ENCODE data around the gene ZC3H18.

ZC3H18 gene

DNA sequence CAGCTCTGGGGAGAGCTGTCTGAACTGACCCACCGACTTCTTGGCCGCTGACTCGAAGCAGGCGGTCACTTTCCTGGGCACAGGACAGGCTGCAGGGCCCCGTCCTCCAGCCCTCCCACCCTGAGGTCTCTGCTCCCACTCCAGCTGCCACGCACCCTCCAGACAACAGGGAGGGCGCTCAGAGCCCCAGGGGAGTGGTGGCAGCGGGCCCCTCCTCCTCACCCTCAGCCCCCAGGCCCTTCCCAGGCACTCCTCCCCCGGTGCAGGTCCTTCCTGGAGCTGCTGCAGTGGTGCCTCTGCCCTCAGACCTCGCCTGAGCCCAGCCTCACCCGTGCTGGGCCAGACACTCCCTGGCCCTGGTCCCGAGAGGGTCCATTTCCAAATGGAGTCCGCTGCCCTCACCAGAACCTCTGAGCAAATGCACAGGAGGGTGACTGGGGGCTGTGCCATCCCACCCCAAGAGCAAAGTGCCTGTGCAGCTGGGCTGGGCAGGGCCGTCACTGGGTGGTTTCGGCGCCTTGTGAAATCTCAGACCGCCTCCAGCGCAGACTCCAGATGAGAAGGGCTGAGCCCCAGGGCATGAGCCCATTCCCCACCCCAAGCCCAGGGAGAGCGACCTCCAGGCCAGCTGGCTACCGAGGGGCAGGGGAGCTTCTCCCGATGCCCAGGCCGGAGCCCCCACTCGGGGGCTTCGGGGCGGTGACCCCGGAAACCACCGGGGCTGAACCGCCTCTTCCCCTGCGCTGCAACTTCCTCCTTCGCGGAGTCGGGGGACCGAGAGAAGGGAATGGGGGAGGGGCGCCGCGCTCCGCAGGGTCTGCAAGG lies 79.9 kb downstream of the ZC3H18 start:
- Mint-ChIP-seq H3K27me3 (no peaks in the 10 kb centered on the region), H3K4me3 (peak overlapping the region; percentile 90 to 91), H3K4me1 (peaks cover 57% of the 10 kb centered on the region), H3K9me3 (no peaks in the 10 kb centered on the region), H3K27ac (peak overlapping the region in 1 of 2 donors; percentile 78)
- ATAC-seq = no peak
- DNase-seq = peak; percentile 44 to 46

- H3K4me1 Mint-ChIP-seq = peaks cover 51% of the 10 kb centered on the region
- H3K27ac Mint-ChIP-seq = peak within 1 kb of the TSS; percentile 95 to 98
- peak; percentile 92 for DNase-seq
- no peaks in the 10 kb centered on the region for H3K27me3 Mint-ChIP-seq
- no peaks in the 10 kb centered on the region for H3K9me3 Mint-ChIP-seq
- peak; percentile 90 for ATAC-seq
- H3K4me3 Mint-ChIP-seq = peak within 1 kb of the TSS; percentile 90 to 91
These were observed 80.6 kb downstream of the ZC3H18 start, which contains the start of gene CYBA for GRCh38 chr16:88650749-88651275. CYBA (minus strand) TSS chr16:88651053; CDS start chr16:88651013, 40 bp downstream.

DNA sequence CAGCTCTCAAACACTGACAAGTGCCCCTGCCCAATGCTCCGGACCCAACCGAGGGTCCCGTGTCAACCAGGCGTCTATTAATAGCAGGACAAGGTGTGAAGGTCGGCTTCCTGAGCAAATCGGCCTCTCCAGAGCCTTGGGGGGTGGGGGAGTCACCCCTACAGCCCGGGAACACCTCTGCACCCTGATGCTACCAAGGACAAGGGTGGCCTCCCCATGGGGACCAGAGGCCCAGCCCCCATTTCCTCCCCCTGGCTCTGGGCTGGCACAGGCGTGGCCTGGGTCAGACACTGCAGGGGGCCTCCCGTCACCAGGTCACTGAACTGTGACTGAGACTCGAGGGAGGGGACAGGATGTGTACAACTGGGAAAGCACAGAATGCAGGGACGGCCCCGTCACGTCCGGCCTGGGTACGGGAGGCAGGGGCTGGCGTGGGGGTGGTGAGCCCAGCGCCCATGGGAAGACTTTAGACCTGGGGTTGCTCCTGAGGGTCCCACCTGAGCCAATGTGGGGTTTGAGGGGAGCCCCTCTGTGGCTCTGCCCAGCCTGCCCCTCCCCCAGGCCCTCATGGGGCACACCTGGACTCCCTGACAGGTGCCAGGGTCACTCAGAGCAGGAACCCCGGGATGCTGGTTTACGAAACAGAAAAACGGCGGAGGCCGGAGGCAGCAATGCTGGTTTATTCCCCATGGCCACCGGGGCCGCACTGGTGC lies 81.2 kb downstream of the ZC3H18 start:
- ATAC-seq (peak; percentile 93), DNase-seq (peak; percentile 88 to 95)
- H3K4me3 Mint-ChIP-seq = peak overlapping the region; percentile 90 to 91
- peaks cover 44% of the 10 kb centered on the region for H3K4me1 Mint-ChIP-seq
- peak overlapping the region; percentile 95 to 98 for H3K27ac Mint-ChIP-seq
- H3K27me3 Mint-ChIP-seq = no peaks in the 10 kb centered on the region
- no peaks in the 10 kb centered on the region for H3K9me3 Mint-ChIP-seq

- H3K4me1 Mint-ChIP-seq = peaks cover 42% of the 10 kb centered on the region
- H3K9me3 Mint-ChIP-seq = no peaks in the 10 kb centered on the region
- peak overlapping the region in 1 of 2 donors; percentile 90 for H3K4me3 Mint-ChIP-seq
- H3K27ac Mint-ChIP-seq = peak overlapping the region; percentile 93 to 95
- ATAC-seq = no peak
- no peaks in the 10 kb centered on the region for H3K27me3 Mint-ChIP-seq
- no peak for DNase-seq
These were observed 82.0 kb downstream of the ZC3H18 start for GRCh38 chr16:88651989-88652761.

DNA sequence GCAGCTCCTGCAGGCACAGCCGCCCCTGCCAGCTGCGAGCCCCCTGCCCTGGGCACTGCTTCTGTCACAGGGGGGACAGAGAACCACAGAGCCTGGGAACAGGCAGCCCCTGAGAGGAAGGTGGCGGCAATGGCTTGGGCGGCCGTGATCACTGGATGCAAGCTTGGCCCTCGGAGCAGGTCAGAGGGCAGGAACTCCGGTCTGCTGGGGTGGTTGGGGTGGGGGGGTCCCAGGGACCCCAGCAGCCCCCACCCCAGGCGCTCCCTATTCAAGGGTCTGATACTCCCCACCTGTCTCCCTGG lies 82.5 kb downstream of the ZC3H18 start:
- Mint-ChIP-seq H3K27me3 (no peaks in the 10 kb centered on the region), H3K9me3 (no peaks in the 10 kb centered on the region), H3K27ac (no peak overlapping the region), H3K4me1 (peaks cover 37% of the 10 kb centered on the region), H3K4me3 (no peak overlapping the region)
- DNase-seq (no peak), ATAC-seq (no peak)

DNA sequence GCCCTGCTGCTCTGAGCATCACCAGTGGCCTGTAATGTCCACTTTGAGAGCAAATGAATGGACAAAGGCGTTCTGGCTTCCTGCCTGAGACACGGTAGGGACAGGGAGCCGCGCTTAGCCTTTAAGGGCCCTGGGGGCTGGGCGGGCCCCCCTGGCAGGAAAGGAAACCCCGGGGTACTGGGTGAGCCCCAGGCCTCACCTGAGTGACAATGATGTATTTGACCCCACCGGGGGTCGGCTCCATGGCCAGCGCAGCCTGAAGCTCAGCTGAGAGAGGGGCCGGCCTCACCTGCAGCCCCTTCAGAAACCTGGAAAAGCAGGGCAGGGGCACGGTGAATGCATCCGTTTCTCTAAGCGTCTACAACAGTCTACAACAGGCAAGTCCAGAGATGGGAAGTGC lies 82.9 kb downstream of the ZC3H18 start:
- no peak for ATAC-seq
- Mint-ChIP-seq H3K9me3 (no peaks in the 10 kb centered on the region), H3K27ac (no peak overlapping the region), H3K27me3 (no peaks in the 10 kb centered on the region), H3K4me3 (no peak overlapping the region), H3K4me1 (peaks cover 33% of the 10 kb centered on the region)
- DNase-seq = no peak

GRCh38 chr16:88653596-88654362 lies 83.6 kb downstream of the ZC3H18 start:
- ATAC-seq (no peak), DNase-seq (no peak)
- Mint-ChIP-seq H3K4me3 (no peak overlapping the region), H3K27ac (no peak overlapping the region), H3K4me1 (peaks cover 33% of the 10 kb centered on the region), H3K27me3 (no peaks in the 10 kb centered on the region), H3K9me3 (no peaks in the 10 kb centered on the region)

GRCh38 chr16:88654363-88655052 lies 84.3 kb downstream of the ZC3H18 start:
- ATAC-seq = no peak
- Mint-ChIP-seq H3K4me3 (no peak overlapping the region), H3K4me1 (peaks cover 30% of the 10 kb centered on the region), H3K27ac (no peak overlapping the region), H3K27me3 (no peaks in the 10 kb centered on the region), H3K9me3 (no peaks in the 10 kb centered on the region)
- DNase-seq = no peak

GRCh38 chr16:88655053-88655732 lies 85.0 kb downstream of the ZC3H18 start:
- no peaks in the 10 kb centered on the region for H3K9me3 Mint-ChIP-seq
- no peaks in the 10 kb centered on the region for H3K27me3 Mint-ChIP-seq
- no peak for ATAC-seq
- H3K4me1 Mint-ChIP-seq = peaks cover 23% of the 10 kb centered on the region
- H3K4me3 Mint-ChIP-seq = no peak overlapping the region
- no peak for DNase-seq
- peak overlapping the region in 1 of 2 donors; percentile 86 for H3K27ac Mint-ChIP-seq

DNA sequence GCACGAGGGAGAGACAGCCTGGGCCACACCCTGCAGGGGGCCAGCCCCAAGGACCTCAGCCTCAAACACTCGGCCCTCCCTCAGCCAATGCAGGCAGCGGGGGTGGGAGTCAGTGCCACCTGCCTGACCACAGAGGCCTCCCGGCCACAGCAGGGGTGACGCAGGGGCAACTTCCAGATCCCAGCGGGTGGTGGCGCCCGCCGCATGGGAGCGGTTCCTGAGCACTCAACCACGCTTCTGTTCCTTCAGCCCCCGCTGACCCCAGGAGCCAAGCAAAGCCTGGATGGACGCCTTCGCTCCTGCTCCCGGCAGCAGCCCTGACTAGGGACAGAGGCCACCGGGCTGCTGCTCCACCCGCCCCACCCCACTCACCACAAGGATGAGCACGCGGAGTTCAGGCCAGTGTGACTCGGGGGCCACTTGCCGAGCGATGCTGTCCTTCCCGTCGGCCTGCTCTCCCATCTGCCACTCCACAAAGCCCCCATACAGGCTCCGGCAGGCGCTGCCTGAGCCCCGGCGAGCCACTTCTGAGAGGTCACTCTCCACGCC lies 85.6 kb downstream of the ZC3H18 start:
- no peak overlapping the region for H3K4me3 Mint-ChIP-seq
- no peak for ATAC-seq
- H3K9me3 Mint-ChIP-seq = no peaks in the 10 kb centered on the region
- peaks cover 22% of the 10 kb centered on the region for H3K4me1 Mint-ChIP-seq
- H3K27me3 Mint-ChIP-seq = no peaks in the 10 kb centered on the region
- DNase-seq = no peak
- H3K27ac Mint-ChIP-seq = peak overlapping the region in 1 of 2 donors; percentile 31

DNA sequence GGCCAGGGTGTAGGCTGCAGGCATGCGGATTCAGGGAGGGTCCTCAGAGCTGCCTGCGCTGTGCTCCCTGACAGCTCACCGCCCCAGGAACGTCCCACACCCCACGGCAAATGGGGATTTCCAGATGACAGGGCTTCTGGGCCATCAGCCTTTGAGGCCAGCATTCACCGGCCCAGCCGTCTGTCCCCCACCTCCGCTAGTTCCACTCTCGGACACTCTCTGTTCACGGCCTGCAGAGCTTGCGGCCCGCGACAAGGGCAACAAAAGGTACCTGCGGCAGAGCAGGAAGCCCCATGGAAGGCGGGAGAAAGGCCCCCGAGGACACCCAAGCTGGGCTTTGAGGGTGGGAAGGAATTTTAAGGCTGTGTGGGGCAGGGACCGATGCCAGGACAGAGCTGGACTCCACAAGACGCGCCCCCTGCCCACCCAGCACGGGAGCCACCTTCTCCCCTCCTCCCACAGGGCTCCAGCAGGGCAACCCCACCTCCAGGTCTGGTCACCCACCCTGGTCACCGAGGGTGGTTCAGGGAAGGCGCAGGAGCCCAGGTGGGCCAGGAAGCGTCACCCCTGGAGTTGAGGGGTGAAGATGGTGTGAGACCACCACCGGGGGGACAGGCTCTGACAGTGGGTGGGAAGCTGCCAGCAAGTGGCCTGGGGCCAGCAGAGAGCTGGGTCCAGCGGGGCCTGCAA lies 86.2 kb downstream of the ZC3H18 start:
- Mint-ChIP-seq H3K27me3 (no peaks in the 10 kb centered on the region), H3K4me3 (no peak overlapping the region), H3K9me3 (no peaks in the 10 kb centered on the region), H3K4me1 (peaks cover 22% of the 10 kb centered on the region), H3K27ac (peak overlapping the region; percentile 57 to 67)
- DNase-seq (no peak), ATAC-seq (no peak)

DNA sequence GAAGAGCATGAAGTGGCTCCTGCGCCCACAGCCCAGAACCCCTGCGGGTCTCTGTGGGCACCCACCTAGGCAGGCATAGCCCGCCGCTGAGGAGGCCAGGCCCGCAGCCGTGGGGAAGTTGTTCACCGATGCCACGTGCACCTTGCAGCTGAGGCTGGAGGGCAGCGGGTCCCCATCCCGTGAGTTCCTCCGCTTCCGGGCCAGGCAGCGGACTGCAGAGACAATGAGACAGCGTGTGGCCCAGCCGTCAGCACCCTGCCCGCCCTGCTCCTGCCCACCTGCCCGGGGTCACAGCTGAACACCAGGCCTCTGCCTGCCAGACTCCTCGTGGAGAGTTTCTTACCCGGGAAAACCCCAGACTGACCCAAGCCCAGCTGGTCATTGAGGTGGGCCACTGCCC lies 87.2 kb downstream of the ZC3H18 start:
- H3K27me3 Mint-ChIP-seq = no peaks in the 10 kb centered on the region
- ATAC-seq (no peak), DNase-seq (no peak)
- H3K27ac Mint-ChIP-seq = no peak overlapping the region
- no peak overlapping the region for H3K4me3 Mint-ChIP-seq
- peaks cover 22% of the 10 kb centered on the region for H3K4me1 Mint-ChIP-seq
- H3K9me3 Mint-ChIP-seq = no peaks in the 10 kb centered on the region

DNA sequence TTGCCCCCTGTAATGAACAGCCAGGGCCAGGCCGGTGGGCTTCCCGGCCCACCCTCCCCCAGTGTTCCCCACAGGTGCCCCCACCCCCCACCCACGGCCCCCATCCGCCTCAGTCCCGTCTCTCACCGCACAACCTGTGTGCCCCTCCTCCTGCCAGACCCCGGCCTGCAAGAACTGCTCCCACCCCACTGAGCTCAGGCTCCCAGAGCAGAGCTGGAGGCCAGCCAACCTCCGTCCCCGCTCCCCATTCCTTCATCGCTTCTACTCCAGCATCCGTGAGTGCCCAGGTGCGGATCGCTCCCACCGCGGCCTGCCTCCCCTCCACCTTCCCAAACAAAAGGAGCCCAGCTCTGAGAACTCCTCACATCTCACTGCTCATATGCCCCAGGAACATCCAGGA lies 88.5 kb downstream of the ZC3H18 start:
- DNase-seq (no peak), ATAC-seq (no peak)
- H3K9me3 Mint-ChIP-seq = no peaks in the 10 kb centered on the region
- peaks cover 19% of the 10 kb centered on the region for H3K4me1 Mint-ChIP-seq
- no peak overlapping the region for H3K4me3 Mint-ChIP-seq
- H3K27ac Mint-ChIP-seq = peak overlapping the region in 1 of 2 donors; percentile 30
- H3K27me3 Mint-ChIP-seq = no peaks in the 10 kb centered on the region
